GM19372 (cell line): ENCODE data around the gene FSTL5.

ENCODE experiments used
- ATAC-seq: cut with Tn5 transposase; IDR thresholded peaks from one replicate; pipeline ENCODE4 v1.9.1; 2021; ENCODE audit warnings: mild to moderate bottlenecking, low read depth, moderate library complexity; ENCODE audit not compliant: unreplicated experiment

FSTL5 gene

GRCh38 chr4:161364681-161365080 lies 799.1 kb downstream of the FSTL5 start:
- no peak for ATAC-seq

DNA sequence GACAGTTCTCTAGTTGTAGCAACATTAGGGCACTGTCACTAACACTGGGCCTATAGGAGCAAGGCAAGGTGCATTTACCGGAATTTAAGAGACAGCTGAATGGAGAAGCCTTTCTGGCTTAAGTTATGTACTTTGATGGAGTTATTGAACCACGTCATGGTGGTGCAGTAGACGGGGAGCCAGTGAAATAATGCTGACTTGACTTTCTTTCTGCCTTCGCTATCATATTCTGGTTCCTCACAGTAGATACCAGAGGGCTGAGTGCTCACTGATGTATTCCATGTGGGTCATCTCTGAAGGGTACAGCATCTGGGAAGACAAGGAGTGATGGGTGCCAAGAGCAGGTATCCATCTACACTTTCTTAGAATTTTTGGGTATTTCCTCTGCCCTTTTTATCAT lies 802.8 kb downstream of the FSTL5 start:
- no peak for ATAC-seq

DNA sequence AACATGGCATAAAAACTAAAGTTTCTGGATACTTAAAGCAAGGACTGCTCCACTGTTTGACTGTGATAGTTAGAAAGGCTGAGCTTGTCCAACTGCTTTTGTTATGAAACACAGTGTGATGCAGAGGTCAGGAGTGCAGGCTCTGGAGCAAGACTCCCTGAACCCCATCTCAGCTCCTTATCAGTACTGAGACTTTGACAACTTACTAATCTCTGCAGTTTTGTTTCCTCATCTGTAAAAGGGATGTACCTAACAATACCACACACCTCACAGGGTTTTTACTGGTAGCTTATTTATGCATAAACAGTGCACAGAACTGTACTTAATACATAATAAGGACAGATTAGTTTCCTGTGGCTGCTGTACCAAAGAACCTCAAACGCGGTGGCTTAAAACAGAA lies 804.3 kb downstream of the FSTL5 start:
- ATAC-seq = no peak

DNA sequence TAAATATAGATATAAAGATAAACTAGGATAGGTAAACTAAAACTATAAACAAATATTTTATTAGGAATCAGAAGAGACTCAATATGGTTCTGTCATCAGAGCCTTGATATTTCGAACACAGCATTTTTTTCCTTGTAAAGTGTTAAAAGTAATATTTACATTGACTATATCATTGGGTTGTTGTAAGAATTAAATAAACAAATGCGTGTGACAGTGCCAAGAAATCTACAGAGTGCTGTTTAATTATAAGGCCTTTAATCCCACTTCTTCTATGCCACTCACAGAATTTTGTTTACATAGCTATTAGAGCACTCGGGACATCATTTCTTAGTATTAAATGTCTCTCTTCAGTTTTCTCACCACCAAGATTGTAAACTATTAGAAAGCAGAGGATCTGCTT lies 807.4 kb downstream of the FSTL5 start:
- no peak for ATAC-seq

DNA sequence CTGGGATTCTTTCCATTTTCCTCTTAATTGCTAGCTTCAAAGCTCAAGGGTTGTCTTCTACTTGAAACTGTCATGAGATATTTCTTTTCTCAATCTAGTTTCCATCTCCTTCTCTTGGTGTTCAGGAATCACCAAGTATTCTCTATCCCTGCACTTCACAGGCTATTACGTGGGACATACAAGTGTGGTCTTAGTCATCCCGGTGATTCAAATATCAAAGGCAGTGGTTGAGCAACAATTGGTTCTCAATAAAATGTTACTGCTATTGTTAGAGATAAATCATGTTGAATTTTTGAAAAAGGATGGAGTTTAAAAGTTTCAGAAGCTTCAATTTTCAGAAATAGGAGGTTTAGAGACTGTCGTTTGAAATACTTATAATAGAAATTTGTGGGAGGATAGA lies 812.9 kb downstream of the FSTL5 start:
- no peak for ATAC-seq

GRCh38 chr4:161345741-161346140 lies 818.1 kb downstream of the FSTL5 start:
- no peak for ATAC-seq

- ATAC-seq = no peak
Measured at GRCh38 chr4:161343569-161343950, 820.2 kb downstream of the FSTL5 start.

DNA sequence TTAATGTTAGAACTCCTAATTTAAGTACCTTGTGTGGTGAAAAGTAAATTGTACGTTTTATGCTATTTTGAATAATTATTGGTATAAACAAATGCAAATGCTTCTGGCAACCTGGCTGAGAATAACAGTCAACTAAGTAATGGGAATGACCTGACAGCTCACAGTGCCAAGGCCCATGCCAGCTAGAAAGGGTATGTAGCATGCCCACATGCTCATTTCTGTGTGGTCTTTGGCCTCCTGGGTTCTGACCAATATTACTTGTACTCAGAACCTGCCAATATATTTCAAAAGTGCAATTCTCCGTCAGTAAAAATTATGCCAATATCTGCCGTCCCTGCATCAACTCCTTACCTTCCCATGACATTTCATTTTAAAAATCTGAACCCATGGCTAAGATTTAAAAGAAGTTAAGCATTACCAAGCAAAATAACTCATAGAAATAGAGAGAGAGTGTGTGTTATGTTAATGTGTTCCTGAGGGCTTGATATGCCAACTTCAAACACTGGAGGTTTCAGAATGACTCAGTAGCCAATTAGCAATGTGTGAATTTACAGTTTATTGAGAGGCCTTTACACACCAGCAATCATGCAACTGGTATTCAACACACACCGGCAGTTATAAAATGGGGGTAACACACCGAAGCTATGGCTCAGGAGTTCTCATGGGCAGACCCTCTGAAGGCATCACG lies 820.8 kb downstream of the FSTL5 start:
- ATAC-seq = no peak

DNA sequence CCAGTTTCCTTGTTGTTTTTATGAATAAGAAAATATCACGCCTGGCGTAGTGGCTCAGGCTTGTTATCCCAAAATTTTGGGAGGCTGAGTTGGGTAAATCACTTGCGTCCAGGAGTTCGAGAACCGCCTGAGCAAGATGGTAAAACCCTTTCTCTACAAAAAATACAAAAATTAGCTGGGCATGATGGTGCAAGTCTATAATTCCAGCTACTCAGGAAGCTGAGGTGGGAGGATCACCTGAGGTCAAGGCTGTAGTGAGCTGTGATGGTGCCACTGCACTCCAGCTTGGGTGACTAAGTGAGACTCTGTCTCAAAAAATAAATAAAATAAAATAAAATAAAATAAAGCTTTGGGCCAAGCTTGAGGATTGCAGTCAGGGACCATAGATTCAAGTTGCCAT lies 827.2 kb downstream of the FSTL5 start:
- ATAC-seq = no peak

DNA sequence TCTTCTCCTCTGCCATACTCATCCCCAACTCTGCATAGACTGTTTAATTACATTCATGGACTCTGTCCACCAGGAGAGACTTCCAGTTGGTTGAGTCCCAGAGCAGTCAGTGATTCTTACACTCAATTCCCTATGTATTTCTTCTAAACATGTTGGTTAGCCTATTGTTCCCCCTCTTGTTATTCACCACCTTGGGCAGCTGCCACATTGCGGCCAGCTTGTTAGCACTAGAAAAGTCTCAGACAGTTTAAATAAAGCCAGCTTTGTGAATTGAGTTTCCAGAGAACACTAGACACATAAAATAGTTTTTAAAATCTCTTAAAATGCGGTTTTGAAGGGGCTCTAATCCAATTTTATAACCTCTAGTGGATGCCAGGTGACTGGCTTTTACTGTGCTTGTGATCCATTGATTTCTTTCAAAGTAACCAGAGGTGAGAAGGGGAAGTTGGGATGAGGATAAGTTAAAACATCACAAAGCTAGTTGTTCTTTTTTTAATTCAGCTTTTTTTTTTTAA lies 827.7 kb downstream of the FSTL5 start:
- no peak for ATAC-seq
